ENCODE data around the gene NUP153.

DNA sequence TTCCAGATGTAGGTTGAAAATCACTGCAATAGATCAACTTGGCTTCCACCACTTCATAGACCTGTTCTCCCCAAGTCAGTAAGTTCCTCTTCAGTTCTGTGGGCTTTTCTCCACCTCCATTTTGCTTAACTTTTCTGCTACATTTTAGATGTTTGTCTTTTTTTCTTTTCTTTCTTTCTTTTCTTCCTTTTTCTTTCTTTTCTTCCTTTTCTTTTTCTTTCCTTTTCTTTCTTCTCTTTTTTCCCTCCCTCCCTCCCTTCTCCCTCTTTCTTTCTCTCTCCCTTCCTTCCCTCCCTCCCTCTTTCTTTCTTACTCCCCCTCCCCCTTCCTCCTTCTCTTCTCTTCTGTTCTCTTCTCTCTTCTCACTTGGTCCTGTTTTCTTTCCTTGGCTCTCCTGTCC lies 113.5 kb downstream of the NUP153 start:
- TF ChIP-seq, protein P1, sequence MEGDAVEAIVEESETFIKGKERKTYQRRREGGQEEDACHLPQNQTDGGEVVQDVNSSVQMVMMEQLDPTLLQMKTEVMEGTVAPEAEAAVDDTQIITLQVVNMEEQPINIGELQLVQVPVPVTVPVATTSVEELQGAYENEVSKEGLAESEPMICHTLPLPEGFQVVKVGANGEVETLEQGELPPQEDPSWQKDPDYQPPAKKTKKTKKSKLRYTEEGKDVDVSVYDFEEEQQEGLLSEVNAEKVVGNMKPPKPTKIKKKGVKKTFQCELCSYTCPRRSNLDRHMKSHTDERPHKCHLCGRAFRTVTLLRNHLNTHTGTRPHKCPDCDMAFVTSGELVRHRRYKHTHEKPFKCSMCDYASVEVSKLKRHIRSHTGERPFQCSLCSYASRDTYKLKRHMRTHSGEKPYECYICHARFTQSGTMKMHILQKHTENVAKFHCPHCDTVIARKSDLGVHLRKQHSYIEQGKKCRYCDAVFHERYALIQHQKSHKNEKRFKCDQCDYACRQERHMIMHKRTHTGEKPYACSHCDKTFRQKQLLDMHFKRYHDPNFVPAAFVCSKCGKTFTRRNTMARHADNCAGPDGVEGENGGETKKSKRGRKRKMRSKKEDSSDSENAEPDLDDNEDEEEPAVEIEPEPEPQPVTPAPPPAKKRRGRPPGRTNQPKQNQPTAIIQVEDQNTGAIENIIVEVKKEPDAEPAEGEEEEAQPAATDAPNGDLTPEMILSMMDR (IDR thresholded peaks at IDR 0.05), result no peak
- TF ChIP-seq EZH2 (IDR thresholded peaks at IDR 0.05), result no peak

Measured in neural progenitor cell (in vitro differentiated cells).